GM18505 (cell line): ENCODE data around the gene PMPCA.

Experiments
- ATAC-seq: cut with Tn5 transposase; IDR thresholded peaks from one replicate; pipeline ENCODE4 v1.9.1; 2021; ENCODE audit not compliant: unreplicated experiment
- POLR2A ChIP-seq: IDR thresholded peaks from 4 replicates; pipeline ENCODE4 v1.6.1; 2011; ENCODE audit warnings: borderline replicate concordance; ENCODE audit not compliant: insufficient read depth, insufficient read length; ENCODE audit errors: extremely low read depth

Gene PMPCA

DNA sequence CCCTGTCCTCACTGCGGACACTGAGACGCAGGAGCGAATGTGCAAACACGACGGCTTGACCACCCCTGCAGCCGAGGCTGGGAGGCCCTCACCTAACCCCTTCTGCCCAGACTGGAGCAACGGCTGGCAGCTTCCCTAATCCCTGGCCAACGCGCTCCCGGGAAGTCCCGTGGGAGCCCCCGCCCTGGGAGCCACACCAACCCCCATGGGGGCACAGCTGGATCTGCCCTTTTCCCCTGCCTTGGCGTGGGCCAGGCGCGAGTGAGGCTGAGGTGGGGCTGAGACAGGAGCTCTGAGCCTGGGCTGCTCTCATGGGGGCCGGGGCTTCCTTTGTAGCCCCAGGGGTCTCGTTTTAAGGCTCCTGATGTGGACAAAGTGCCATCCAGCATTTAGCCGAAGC, 42.3 kb upstream of the PMPCA start:
- no peak for ATAC-seq
- no peak for TF ChIP-seq POLR2A

DNA sequence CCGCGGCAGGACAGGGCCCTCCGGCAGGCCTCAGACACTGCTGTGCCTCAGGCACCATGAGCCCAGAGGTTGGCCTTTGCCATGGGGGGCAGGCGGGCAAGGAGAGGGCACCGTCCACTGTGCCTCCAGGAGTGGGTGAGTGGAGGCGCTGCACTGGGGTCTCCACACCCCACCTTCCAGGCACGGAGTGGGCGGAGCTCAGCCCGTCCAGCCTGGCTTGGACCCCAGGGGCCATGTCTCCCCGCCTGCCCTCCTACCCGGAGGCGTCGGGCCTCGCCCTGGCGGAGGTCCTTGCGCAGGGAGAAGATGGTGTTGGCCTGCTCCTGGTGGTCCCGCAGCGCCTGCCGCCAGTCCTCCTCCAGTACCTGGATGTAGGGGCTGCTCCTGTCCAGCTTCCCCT, 40.4 kb upstream of the PMPCA start:
- ATAC-seq: no peak
- TF ChIP-seq POLR2A: no peak

DNA sequence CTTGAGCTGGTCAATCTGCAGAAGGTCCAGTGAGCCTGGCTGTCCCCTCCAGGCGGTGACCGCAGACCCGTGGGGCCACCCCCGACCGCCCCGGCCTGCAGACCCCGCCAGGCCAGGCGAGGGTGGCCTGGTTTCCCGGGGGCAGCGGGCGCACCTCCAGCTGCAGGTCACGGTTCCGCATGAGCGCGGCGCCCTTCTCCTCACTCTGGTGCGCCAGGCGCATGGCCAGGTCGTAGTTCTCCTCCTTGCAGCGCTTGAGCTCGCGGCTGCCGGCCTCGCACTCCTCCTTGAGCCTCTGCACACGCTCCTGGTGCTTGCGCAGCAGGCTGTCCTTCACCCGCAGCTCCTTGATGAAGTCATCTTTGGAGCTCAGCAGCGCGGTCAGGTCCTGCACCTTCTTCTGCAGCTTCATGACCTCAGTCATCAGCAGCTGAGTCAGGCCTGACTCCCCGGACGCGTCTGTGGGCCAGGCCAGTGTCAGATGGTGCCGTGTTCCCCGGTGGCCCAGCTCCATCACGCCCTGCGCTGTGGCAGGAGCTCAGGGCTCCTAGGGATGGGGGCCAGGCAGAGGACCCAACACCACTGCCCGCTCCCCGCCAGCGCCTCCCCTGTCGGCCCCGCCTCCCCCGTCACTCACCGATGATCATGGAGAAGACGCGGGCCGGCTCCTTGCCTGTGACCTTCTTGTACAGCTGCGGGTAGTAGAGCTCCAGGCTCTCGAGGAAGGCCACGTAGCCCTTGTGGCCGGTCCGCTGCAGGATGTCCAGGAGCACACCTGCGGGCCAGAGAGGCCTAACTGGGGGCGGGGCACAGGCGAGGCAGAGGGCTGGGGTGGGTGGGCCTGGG, 39.5 kb upstream of the PMPCA start:
- ATAC-seq: no peak
- TF ChIP-seq POLR2A: no peak

DNA sequence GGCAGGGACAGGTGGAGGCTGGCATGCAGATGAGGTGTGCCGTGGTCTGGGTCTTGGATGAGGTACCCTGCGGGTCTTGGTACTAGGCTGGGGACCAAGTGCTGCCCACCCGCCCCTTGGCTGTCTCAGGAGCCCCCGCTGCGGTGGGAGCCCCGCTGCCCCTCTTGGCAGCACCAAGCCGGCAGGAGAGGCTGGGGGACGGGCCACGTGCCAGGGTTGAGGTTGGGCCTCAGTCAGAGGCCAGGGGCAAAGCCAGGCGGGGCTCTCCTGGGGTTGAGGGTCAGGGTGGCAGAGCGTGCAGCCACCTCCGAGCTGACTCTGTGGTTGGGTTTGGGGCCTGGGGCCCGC, 39.0 kb upstream of the PMPCA start:
- TF ChIP-seq POLR2A: no peak
- ATAC-seq: no peak

DNA sequence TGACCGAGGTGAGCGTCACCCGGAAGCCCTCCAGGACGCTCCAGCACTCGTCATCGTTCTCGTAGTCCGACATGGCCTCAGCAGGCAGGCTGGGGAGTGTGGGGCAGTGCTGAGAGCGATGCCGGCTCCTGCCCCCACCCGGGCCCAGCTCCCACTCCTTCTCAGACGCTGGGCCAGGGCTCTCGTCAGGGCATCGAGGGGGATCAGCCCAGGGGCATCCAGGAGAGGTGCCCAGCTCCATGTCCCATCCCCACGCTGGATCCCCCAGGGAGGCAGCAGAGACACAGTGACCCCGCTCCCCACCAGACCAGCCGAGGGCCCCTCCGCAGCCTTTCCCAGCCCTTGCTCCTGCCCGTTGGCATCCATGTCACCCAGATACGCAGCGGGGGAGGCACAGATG, 38.5 kb upstream of the PMPCA start:
- no peak for TF ChIP-seq POLR2A
- ATAC-seq: no peak

DNA sequence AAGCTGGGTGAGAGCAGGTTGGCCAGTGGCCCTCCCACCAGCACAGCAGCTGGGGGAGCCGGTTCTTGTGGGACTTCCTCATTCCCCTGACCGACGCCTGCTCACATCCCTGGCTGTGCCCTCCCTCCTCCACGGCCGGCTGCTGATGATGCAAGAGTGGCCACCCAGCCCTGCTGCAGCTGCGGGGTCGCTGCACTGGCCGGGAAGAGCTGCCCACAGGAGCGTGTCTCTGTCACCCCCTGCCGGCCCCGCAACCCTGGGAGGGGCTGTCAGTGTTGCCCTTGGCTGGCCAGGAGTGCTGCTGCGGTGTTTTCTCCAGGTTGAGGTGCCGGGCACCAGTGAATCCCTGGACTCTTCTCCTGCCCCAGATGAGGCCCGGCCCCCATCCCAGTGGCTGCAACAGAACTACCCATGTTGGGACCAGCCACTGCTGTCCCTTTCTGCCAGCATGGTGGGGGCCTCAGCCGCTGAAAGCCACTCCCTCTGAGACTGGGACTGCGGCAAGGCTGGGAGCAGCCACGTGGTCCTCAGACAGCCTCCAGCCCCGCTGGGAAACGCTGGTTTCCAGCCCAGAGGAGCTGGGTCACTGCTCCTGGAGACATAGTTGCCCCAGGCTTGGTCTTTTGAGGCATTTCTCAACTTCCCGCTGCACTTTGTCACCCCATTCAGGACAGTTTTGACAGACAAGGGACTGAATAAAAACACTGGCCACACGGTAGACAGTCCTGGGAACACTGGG, 37.7 kb upstream of the PMPCA start:
- no peak for ATAC-seq
- no peak for TF ChIP-seq POLR2A

DNA sequence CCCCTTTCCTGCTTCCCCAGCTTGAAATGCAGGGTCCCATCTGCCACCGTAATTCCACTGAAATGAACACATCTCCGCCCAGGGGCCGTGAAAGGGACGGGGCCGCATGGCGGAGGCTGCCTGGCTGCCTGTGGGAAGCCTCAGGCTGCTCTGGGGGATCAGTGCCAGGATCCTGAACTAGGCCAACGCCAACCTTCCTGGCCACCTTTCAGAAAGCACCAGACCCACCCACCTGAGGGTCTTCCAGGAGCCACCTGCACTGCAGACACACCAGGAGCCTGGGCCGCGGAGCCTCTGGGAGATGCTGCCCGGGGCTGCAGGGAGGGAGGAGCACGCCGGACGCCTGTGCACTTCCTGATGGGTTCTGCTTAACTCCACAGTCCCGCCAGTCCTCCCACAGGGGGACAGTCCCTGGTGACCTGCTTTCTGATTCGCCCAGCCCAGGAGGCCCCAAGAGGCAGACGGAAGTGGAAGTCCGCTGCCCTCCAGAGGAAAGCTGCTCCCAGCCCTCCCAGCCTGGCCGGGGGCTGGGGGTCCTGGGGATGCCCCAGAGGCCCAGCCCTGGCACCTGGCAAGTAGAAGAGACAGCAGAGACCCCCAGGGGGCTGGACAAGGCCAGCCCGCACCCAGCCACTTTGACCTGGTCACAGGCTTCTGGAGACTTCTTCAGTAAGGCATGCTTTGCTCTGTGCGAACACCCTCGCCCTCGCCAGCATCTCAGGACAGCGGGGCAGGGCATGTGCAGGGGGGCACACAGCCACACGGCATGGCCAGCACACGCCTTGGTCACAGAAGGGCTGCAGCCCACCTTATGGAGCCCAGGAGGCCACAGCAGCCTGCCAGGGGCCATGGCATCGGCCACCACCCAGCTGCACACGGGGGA, 36.9 kb upstream of the PMPCA start, which contains the start of gene CARD9:
Gene CARD9 (minus strand): TSS at position 370 of the 883 bp plus-strand sequence. CDS start 1,591 bp downstream, outside the sequence.
- ATAC-seq: no peak
- TF ChIP-seq POLR2A: no peak

DNA sequence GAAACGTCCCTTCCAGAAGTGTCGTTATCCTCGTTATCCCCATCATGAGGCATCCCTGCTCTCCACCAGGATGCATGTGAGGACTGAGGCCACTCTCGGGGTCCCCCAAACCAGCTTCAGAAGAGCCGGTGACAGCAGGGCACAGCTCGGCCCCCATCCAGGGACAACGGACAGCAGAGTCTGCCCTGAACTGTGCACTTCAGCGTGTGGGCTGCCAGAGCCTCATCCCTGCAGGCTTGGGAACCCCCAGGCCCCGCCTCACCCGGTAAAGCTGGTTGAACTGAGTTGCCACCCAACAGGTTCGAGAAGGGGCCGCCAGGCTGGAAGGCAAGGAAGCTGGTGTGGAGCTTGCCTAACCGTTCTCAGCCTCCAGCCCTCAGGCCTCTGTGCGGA, 36.3 kb upstream of the PMPCA start:
- no peak for ATAC-seq
- TF ChIP-seq POLR2A: no peak

DNA sequence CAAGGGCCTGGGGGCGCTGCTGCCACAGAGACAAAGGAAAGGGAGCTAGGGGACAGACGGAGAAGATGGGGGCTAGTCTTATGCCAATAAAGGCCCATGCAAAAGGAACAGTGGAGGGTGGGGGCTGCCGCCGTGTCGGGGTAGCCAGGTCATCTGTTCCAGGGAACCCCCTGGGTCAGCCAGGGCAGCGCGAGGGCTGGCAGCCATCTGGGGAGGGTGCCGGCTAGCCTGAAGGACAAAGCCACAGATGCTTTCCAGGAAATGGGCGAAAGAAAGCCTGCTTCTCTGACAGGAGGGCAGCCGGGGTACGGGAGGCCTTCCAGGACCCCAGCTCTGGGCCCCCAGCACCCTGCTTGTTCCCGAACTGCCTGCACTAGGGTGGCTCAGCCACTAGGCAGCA, 35.4 kb upstream of the PMPCA start:
- no peak for TF ChIP-seq POLR2A
- no peak for ATAC-seq

DNA sequence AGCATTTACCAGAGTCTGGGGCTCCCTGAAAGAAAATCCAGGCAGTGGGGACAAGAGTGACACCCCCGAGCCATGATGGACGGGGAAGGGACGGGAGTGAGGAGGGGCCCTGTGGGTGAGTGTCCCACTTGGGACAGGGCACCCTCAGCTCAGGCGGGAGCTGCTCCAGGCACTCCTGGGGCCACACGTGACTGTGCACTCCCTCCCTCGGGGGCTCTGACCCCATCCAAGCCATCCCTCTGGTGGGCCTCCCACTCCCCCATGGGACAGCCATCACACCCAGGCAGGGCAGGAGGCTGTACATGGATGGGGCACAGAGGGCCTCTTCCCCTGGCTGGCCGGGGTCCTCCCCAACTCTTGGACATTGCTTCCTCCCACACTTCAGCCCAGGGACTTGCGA, 34.0 kb upstream of the PMPCA start:
- no peak for TF ChIP-seq POLR2A
- ATAC-seq: no peak

DNA sequence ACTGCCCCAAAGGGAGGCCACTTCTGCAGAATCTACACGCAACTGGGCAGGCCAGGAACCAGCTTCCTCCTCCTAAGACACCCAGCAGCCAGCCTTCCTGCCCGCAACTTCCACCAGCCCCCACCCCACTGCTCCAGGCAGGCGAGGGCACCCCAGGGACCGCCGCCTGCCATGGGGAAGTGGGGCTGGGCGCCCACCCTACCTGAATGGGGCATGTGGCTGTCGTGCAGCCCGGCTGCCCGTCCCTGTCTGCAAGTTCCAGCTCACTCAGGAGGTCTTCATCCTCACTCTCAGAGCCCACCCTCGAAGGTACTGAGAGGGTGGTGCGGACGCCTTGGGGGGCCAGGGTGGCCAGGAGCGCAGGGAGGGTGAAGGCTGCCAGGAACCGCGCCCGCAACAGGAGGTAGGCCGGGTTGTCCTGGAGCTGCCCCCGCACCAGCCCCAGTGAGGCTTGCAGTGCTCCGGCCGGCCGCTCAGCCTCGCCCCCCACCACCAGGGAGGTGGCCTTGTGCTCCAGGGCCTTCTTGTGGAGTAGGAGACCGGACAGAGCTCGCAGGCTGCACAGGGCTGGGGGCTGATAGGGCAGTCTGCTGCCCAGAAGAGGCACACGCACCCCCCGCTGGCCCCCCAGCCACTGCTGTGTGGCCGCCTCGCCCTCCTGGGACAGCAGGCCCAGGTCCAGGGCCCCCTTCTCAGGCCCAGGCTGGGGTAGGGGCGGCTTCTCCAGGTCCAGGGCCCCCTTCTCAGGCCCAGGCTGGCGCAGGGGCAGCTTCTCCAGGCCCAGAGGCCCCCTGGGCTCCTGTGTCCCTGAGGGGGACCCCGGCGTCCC, 32.9 kb upstream of the PMPCA start:
- ATAC-seq: no peak
- TF ChIP-seq POLR2A: no peak

DNA sequence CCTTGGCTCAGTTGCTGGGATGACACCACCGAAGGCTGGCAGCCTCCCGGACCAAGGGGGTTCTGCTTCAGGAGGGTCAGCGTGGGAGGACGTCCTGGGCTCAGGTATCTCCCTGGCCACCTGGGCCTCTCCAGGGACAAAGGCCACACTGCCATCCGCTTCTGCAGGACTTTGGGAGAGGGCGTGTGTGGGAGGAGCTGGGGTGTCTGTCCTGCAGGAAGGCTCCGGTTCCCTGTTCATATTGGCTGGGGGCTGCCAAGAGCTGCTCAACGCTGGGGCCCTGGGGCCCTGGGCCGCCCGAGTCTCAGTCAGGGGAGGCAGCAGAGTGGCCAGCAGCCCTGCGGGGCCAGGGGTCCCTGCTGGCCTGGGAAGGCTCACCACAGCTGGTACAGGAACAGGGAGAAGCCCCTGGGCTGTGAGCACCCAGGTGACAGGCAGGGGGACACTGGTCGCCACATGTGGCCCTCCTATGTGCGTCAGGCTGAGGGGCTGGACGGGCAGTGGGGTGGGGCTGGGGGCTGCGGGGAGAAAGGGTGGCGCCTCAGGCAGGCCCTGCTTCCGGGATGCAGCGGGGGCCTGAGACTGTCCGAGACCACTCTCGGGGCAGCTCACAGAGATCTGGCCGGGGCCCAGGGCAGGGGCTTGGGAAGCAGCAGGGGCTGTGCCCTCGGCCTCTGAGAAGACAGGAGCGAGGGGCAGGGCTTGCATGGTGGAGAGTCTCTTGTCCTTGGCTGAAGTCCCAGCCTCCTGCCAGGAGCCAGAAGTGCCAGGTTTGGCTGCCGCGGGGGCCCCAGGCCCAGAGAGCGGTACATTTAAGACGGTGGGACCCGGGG, 32.1 kb upstream of the PMPCA start:
- TF ChIP-seq POLR2A: no peak
- ATAC-seq: no peak
